Stimulated activated naive CD4-positive, alpha-beta T cell (primary cell): Measurements from ENCODE around the gene ANTXRL.
"Not testable (repeated sequence)": the region's sequence is repeated elsewhere in the genome, so short reads cannot be mapped to it uniquely, and the experiment has no call there.

Experiments used
- DNase-seq, 6 experiments: peaks; one replicate each; lab custom pipeline; 2025; lab: John Stamatoyannopoulos, UW

ANTXRL gene

DNA sequence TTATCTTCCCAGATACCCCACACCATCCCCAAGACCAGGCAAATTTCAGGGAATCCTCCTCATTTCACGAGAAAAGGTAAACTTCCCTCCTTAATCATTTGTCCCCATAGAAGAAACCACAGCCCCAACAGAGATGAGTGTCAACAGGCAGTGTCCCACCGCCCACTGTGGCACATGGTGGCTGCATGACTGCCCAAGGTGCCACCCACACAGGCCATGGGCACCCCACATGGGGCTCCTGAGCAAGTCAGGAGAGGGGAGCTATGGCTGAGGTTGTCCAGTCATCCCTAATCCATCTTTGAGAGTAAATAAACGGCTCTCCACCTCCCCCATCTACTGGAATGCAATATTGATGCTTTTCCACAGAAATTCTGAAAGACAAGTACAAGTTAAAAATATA is 44.1 kb downstream of the ANTXRL start:
- no peak for DNase-seq

DNA sequence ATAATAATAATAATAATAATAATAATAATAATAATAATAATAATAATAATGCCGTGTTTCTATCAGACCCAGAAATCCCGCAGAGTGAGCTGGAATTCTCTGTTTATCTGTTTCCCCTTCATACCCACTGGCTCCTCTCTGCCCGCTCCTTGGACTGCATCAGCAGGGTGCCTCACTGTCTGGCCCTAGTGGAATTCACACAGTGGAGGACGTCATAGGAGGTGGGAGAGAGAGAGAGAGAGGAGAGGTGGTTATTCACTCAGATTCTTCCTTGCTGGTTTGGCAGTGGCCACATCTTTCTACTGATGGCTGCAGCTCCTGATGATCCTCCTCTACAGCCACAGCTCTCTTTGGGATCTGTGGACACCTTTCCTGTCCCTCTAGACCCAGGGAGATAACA is 78.7 kb downstream of the ANTXRL start:
- DNase-seq, result not testable (repeated sequence)

DNA sequence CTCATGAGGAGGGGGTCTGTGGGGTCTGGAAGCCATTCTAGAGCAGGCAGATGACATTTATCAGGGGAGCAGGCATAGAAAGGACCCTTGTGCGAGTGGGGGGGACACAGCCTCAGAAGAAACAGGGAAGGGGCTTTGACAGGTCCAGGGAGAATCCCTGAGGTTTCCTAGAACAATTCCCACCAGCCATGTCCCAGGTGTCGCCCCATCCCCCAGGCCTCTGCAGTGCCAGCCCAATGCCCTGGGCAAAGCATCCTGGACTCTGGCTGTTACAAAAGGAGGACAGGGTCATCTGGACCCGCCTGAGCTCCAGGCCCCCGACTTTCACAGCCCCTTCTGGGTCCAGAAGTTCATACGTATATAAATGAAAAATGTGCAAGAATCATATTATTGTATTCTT is 80.4 kb downstream of the ANTXRL start:
- not testable (repeated sequence) for DNase-seq

DNA sequence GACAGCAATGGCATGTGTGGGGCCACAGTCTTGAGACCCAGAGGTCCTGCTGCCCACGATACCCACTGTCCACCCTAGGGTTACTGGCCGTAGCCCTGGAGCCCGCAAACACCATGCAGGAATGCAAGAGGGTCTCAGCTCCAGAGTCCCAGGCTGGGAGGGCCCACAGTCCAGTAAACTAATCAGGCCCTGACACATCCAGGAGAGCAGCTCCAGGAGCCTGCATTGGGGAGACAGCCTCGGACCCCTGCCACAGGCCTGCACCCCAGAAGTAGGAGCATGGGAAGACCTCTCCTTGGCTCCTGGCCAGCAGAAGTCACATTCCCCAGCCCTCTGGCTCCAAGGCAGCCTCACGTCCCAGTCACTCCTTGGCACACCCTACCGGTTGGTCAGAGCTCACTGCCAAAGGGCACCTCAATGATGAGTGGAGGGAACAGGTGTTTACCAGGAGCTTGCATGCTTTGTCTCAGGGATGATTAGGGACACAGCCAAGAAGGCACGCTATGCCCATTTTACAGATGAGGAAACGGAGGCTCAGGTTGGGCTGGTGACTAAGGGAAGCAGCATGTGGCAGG is 81.0 kb downstream of the ANTXRL start:
- not testable (repeated sequence) for DNase-seq

DNA sequence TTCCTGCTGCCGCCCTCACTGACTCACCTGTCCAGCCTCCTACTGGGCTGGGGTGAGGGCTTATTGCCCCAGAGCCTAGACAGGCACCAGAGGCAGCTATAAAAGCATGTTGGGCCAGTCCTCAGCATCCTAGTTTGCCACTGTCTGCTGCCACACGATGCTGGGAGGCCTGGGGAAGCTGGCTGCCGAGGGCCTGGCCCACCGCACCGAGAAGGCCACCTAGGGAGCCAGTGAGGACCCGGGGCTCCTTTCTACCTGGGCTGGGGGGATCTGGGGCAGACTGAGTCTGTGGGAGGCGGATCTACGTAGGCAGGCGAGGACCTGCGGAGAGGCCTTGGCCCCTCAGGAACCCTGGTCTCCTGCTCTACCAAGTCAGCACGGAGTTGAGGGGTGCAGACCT is 82.2 kb downstream of the ANTXRL start:
- DNase-seq, result not testable (repeated sequence)

DNA sequence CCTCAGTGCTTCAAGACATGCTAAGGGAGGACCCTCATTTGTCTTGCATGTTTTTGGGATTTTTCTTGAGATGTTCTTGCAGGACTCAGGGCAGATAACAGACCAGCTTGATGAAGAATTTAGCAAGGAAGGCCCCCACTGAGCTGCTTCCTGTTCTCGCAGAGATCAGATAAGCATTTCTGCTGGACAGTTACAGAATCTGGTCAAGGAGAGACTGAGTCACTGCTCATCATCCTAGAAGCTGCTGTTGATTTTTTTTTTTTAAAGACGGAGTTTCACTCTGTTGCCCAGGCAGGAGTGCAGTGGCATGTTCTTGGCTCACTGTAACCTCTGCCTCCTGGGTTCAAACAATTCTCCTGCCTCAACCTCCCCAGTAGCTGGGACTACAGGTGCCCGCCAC is 87.6 kb downstream of the ANTXRL start:
- not testable (repeated sequence) for DNase-seq

DNA sequence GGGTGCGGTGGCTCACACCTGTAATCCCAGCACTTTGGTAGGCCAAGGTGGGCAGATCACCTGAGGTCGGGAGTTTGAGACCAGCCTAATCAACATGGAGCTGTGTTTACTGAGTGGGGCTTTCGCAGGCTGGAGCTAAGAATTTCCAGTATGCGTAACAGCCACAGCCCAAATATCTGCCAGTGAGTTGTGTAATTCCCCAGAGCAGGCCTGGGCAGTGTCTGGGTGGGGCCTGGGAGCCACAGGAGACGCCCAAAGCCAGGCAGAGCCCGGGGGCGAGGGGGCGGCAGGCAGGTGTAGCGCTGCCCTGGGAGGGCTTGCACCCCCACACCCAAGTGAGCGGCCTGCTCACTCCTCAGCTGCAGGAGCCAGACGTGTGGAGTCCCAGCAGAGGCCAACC is 88.6 kb downstream of the ANTXRL start, which contains the start of gene ANXA8L1:
TSS of gene ANXA8L1 (plus strand) at position 371 of the 400 bp plus-strand sequence. CDS start 76 bp downstream, outside the sequence.
- not testable (repeated sequence) for DNase-seq

DNA sequence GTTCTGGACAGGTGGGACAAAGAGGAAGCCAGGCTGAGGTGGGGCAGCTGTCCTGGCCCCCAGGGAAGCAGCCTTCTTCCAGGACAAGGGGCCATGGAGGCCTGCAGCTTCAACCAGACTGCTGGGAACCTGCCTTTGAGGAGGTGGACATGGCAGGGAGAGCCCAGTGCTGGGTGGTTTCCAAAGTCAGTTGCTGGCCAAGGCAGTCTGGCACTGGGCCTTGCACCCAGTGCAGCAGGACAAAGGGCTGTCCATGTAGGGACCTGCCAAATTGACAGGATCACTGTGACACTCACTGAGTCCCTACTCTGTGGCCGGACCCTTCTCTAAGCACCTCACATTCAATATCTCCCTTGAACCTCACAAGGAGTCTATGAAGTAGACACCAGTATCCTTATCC is 90.2 kb downstream of the ANTXRL start:
- DNase-seq, result not testable (repeated sequence)

DNA sequence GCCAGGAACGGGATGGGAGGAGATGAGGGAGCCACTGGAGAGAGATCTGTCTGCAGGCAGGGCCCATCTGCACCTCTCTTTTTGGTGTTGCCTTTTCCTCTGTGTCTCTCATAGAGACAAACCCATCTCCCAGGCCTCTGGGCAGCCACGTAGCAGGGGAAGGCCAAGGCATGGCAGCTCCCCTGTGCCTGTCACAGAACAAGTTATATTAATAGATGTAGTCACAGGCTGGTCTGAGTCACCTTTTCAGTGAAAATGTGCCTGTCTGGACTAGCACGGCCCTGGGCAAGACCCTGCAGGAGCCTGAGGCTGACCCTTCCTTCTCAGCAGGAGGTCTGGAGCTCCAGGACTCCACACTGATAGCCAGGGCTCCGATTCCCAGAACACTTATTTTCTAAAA is 90.9 kb downstream of the ANTXRL start:
- not testable (repeated sequence) for DNase-seq

DNA sequence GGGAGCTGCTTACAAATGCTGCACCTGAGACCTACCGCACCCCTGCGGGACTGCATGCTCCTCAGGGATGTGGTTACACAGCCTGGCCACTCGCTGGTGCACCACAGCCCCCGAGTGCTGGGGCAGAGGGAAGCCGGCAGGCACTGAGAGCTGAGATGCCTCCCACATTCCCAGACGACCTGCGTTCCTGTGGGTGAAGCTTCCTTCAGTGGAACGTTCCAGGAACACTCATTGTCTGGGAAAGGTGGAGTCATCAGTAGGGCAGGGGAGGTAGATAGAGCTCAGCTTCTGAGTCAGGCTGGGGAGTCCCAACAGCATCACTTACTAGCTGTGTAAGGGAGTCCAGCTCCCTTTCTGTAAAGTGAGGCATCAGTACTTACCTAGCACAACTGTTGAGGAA is 91.3 kb downstream of the ANTXRL start:
- not testable (repeated sequence) for DNase-seq

DNA sequence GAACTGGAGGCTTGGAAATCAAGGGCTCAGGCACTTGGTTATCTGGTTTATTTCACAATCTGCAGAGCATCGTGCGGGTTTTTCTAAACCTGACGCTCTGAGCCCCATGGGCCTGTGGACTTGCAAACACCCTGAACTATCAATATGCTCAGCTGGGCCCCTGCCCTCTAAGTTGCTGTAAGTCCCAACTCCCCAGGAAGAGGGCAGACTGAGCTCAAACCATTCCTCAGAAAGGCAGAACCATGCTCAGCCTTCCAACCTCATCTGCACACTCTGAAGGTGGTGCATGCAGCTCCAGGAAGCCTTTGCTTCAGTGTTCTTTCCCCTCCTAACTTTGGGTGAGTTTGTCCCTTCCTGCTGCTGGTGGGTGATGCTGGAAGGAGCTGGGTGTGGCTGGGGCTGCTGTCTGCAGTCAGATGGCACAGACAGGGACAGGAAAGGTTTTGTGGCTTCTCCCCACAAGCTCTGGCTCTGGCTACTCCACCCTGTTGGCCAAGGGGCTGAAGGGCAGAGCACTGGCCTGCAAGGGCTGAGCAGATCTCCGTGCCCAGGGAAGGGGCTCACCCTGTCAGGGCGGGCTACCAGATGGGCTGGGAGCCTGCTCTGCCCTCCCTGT is 92.5 kb downstream of the ANTXRL start:
- not testable (repeated sequence) for DNase-seq
